ENCODE measurements around the gene TGFBR3L. TPM values are rescaled to one million over a fixed set of nuclear protein-coding genes. Genes with fewer than 3 reads are reported as not detected.
"Not testable (repeated sequence)": the region's sequence is repeated elsewhere in the genome, so short reads cannot be mapped to it uniquely, and the experiment has no call there.

The TGFBR3L gene
- total and polyA plus RNA-seq, 2 of the 4 experiments (the other 2 are of a cell fraction): 0.94 TPM; not detected in 1

DNA sequence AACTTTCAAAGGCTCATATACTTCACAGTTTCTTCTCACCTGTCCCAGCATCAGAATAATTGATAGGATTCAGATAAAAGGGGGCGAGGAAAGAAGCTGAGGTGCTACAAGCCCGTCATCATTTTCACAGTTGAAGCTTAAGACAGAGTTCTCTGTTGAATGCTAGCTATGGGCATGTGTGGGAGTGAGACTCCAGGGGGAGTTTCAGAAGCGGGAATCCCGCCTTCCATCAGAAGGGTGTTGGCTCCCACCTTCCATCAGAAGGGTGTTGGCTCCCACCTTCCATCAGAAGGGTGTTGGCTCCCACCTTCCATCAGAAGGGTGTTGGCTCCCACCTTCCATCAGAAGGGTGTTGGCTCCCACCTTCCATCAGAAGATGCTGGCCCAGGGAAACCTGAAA is 46.5 kb downstream of the TGFBR3L start:
- POLR2A ChIA-PET (ENCODE audit: unreplicated experiment); H2BK5ac ChIP-seq (ENCODE audit: low read depth, low read length, poor library complexity, severe bottlenecking); H3K14ac ChIP-seq (replicated peaks; ENCODE audit: low read depth, low read length); H3K27me3 ChIP-seq (ENCODE audit: control insufficient read depth, insufficient read depth, low read length); H3K56ac ChIP-seq (ENCODE audit: extremely low read depth, insufficient read depth, low read length); H3K9ac ChIP-seq (ENCODE audit: low read depth, low read length); H4K20me1 ChIP-seq (ENCODE audit: insufficient read depth, low read length); dilution Hi-C loops (cut with HindIII; ENCODE audit: low sequenced_read_pairs, unreplicated experiment); H4K5ac ChIP-seq (ENCODE audit: low read depth, low read length); H3K9me3 ChIP-seq (ENCODE audit: control insufficient read depth, insufficient read depth, low read length); H2AK5ac ChIP-seq (ENCODE audit: low read depth, low read length); ATAC-seq (ENCODE audit: low read depth); H3K4me2 ChIP-seq (ENCODE audit: low read depth, low read length); H3K9me1 ChIP-seq (ENCODE audit: insufficient read depth, low read length); H3K27ac ChIP-seq (ENCODE audit: insufficient read depth, low read length); H3K18ac ChIP-seq (ENCODE audit: low read depth, low read length); DNase-seq; H2BK20ac ChIP-seq (ENCODE audit: low read depth, low read length); BruUV-seq (replicated peaks); H2BK120ac ChIP-seq (ENCODE audit: low read depth, low read length); H3K4me1 ChIP-seq (ENCODE audit: control insufficient read depth, insufficient read depth, low read length); H4K91ac ChIP-seq (ENCODE audit: insufficient read depth, low read depth, low read length); H2AK9ac ChIP-seq (replicated peaks; ENCODE audit: low read depth, low read length, poor library complexity); H2BK15ac ChIP-seq (ENCODE audit: low read depth, low read length); in situ Hi-C loops (cut with MboI; ENCODE audit: low sequenced_read_pairs); H3K4ac ChIP-seq (ENCODE audit: low read depth, low read length); H3K79me1 ChIP-seq (ENCODE audit: low read depth in 1 of 2, low read length in 2 of 2); H4K8ac ChIP-seq (ENCODE audit: low read depth in 2 of 2, low read length in 2 of 2); H3K23ac ChIP-seq (ENCODE audit: low read depth, low read length); H2AFZ ChIP-seq (replicated peaks; ENCODE audit: low read length, poor library complexity); intact Hi-C loops (cut with micrococcal nuclease); H3K4me3 ChIP-seq (ENCODE audit: insufficient read depth, low read depth, low read length): not testable (repeated sequence)
- peaks cover 47% of the 10 kb centered on the region for H3K36me3 ChIP-seq (ENCODE audit: control insufficient read depth, insufficient read depth, low read length)
- no CpG with 5 or more reads among the region's 4 CpGs for WGBS, 2 experiments (ENCODE audit: extremely low coverage in 2 of 2, insufficient read length in 1 of 2)
- CTCF ChIA-PET: interaction anchor here (0.9 kb wide), 1 partner anchor 10 kb away, joined by 4 read pairs; no protein-coding TSS in a partner anchor

All from IMR-90 (cell line).